Endothelial cell (in vitro differentiated cells): Measurements from ENCODE around the gene VWA8. TPM values are rescaled to one million over a fixed set of nuclear protein-coding genes. Genes with fewer than 3 reads are reported as not detected.
A peak's percentile ranks its signal among the peaks of the same experiment; 100 is the strongest.
"Not testable (repeated sequence)": the region's sequence is repeated elsewhere in the genome, so short reads cannot be mapped to it uniquely, and the experiment has no call there.

Source experiments
- DNase-seq: peaks from one replicate; pipeline ENCODE4 v3.0.0; 2021; ENCODE audit warnings: low spot score
- H3K27ac Mint-ChIP-seq: one replicate; pipeline ENCODE4 v1.8.0; 2021; ENCODE audit warnings: mixed read lengths, inconsistent platforms; ENCODE audit not compliant: unreplicated experiment
- H3K27me3 Mint-ChIP-seq: one replicate; pipeline ENCODE4 v1.8.0; 2021; ENCODE audit warnings: mild to moderate bottlenecking, moderate library complexity, mixed read lengths, inconsistent platforms; ENCODE audit not compliant: unreplicated experiment
- H3K36me3 Mint-ChIP-seq: one replicate; pipeline ENCODE4 v1.8.0; 2021; ENCODE audit warnings: mild to moderate bottlenecking, low read depth, mixed read lengths, inconsistent platforms; ENCODE audit not compliant: unreplicated experiment
- H3K4me1 Mint-ChIP-seq: one replicate; pipeline ENCODE4 v1.8.0; 2021; ENCODE audit warnings: mild to moderate bottlenecking, mixed read lengths, inconsistent platforms; ENCODE audit not compliant: unreplicated experiment
- H3K4me3 Mint-ChIP-seq: one replicate; pipeline ENCODE4 v1.8.0; 2021; ENCODE audit warnings: mild to moderate bottlenecking, mixed read lengths, inconsistent platforms; ENCODE audit not compliant: unreplicated experiment
- H3K9me3 Mint-ChIP-seq: one replicate; pipeline ENCODE4 v1.8.0; 2021; ENCODE audit warnings: mixed read lengths, inconsistent platforms; ENCODE audit not compliant: unreplicated experiment
- total RNA-seq: library from RNA; stranded (reverse); fragmentation: NEBNext Ultra II Directional; extraction: Animal tissue kit (Norgen Biotek cat#: 25700); gene quantifications from one replicate; pipeline ENCODE4 v1.2.1, GENCODE V29; 2021; ENCODE audit not compliant: unreplicated experiment
- TF ChIP-seq, protein P1 (sequence below): fragments of 200-600 bp; sonication (generic); IDR thresholded peaks from one replicate; pipeline ENCODE4 v1.5.0; 2021; ENCODE audit warnings: antibody characterized with exemption; ENCODE audit not compliant: unreplicated experiment

Gene VWA8
- total RNA-seq, 1 donor from 2014 or later: 8.2 TPM

- Mint-ChIP-seq H3K36me3 (no peaks in the 10 kb centered on the region), H3K27me3 (peaks cover 3% of the 10 kb centered on the region), H3K4me3 (peak overlapping the region; percentile 93), H3K27ac (peak overlapping the region; percentile 9), H3K9me3 (no peaks in the 10 kb centered on the region), H3K4me1 (peaks cover 14% of the 10 kb centered on the region)
- no peak for DNase-seq
- TF ChIP-seq, protein P1, sequence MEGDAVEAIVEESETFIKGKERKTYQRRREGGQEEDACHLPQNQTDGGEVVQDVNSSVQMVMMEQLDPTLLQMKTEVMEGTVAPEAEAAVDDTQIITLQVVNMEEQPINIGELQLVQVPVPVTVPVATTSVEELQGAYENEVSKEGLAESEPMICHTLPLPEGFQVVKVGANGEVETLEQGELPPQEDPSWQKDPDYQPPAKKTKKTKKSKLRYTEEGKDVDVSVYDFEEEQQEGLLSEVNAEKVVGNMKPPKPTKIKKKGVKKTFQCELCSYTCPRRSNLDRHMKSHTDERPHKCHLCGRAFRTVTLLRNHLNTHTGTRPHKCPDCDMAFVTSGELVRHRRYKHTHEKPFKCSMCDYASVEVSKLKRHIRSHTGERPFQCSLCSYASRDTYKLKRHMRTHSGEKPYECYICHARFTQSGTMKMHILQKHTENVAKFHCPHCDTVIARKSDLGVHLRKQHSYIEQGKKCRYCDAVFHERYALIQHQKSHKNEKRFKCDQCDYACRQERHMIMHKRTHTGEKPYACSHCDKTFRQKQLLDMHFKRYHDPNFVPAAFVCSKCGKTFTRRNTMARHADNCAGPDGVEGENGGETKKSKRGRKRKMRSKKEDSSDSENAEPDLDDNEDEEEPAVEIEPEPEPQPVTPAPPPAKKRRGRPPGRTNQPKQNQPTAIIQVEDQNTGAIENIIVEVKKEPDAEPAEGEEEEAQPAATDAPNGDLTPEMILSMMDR: no peak
Observed at GRCh38 chr13:41960211-41960636, 685 bp downstream of the VWA8 start.

GRCh38 chr13:41956272-41956671 is 4.6 kb downstream of the VWA8 start:
- H3K9me3 Mint-ChIP-seq: no peaks in the 10 kb centered on the region
- H3K4me3 Mint-ChIP-seq: no peak overlapping the region
- no peaks in the 10 kb centered on the region for H3K36me3 Mint-ChIP-seq
- H3K4me1 Mint-ChIP-seq: peaks cover 12% of the 10 kb centered on the region
- peaks cover 3% of the 10 kb centered on the region for H3K27me3 Mint-ChIP-seq
- TF ChIP-seq, protein P1: no peak
- no peak for DNase-seq
- H3K27ac Mint-ChIP-seq: no peak overlapping the region

GRCh38 chr13:41955605-41956004 is 5.3 kb downstream of the VWA8 start:
- H3K4me1 Mint-ChIP-seq: peaks cover 11% of the 10 kb centered on the region
- peaks cover 3% of the 10 kb centered on the region for H3K27me3 Mint-ChIP-seq
- H3K9me3 Mint-ChIP-seq: no peaks in the 10 kb centered on the region
- DNase-seq: no peak
- TF ChIP-seq, protein P1: no peak
- no peak overlapping the region for H3K4me3 Mint-ChIP-seq
- H3K36me3 Mint-ChIP-seq: no peaks in the 10 kb centered on the region
- no peak overlapping the region for H3K27ac Mint-ChIP-seq

- Mint-ChIP-seq H3K27me3 (no peaks in the 10 kb centered on the region), H3K9me3 (no peaks in the 10 kb centered on the region), H3K4me1 (peaks cover 1% of the 10 kb centered on the region), H3K36me3 (no peaks in the 10 kb centered on the region), H3K27ac (no peak overlapping the region), H3K4me3 (no peak overlapping the region)
- TF ChIP-seq, protein P1: no peak
- DNase-seq: no peak
Observed at GRCh38 chr13:41954226-41954625, 6.7 kb downstream of the VWA8 start.

GRCh38 chr13:41952749-41953148 is 8.2 kb downstream of the VWA8 start:
- Mint-ChIP-seq H3K4me3 (no peak overlapping the region), H3K27ac (no peak overlapping the region), H3K4me1 (no peaks in the 10 kb centered on the region), H3K36me3 (no peaks in the 10 kb centered on the region), H3K9me3 (no peaks in the 10 kb centered on the region), H3K27me3 (no peaks in the 10 kb centered on the region)
- TF ChIP-seq, protein P1: no peak
- no peak for DNase-seq

DNA sequence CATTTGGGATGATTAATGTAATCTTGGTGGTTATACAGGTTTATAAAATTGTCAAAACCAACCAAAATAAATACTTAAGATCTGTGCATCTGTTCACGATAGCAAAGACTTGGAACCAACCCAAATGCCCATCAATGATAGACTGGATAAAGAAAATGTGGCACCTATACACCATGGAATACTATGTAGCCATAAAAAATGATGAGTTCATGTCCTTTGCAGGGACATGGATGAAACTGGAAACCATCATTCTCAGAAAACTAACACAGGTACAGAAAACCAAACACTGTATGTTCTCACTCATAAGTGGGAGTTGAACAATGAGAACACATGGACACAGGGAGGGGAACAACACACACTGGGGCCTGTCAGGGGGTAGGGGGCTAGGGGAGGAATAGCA is 11.8 kb downstream of the VWA8 start:
- not testable (repeated sequence) for H3K9me3 Mint-ChIP-seq, H3K27ac Mint-ChIP-seq, H3K4me1 Mint-ChIP-seq, DNase-seq, H3K27me3 Mint-ChIP-seq, H3K36me3 Mint-ChIP-seq, H3K4me3 Mint-ChIP-seq
